Endothelial cell of umbilical vein (primary cell): Measurements from ENCODE around the gene F3.
"Not testable (repeated sequence)": the region's sequence is repeated elsewhere in the genome, so short reads cannot be mapped to it uniquely, and the experiment has no call there.

Experiments used
- EZH2 ChIP-seq: IDR thresholded peaks from 2 replicates; pipeline ENCODE4 v1.6.1; 2012; ENCODE audit warnings: borderline replicate concordance, low read depth, mild to moderate bottlenecking, moderate library complexity, low read length, inconsistent platforms; ENCODE audit not compliant: severe bottlenecking
- GATA2 ChIP-seq: IDR thresholded peaks from 2 replicates; pipeline ENCODE4 v1.7.0; 2011; ENCODE audit warnings: low read depth, mild to moderate bottlenecking, moderate library complexity, mixed read lengths, low read length; ENCODE audit not compliant: insufficient read length, insufficient read depth
- POLR2A ChIP-seq: IDR thresholded peaks from 2 replicates; pipeline ENCODE4 v1.6.1; 2012; ENCODE audit warnings: low read depth, mild to moderate bottlenecking, control low read depth, low read length
- POLR2AphosphoS5 ChIP-seq: IDR thresholded peaks from 2 replicates; pipeline ENCODE4 v1.6.1; 2012; ENCODE audit warnings: low read depth, mild to moderate bottlenecking, control low read depth, low read length, moderate library complexity; ENCODE audit not compliant: insufficient read depth
- TF ChIP-seq, protein P1 (sequence below), 2 donors: IDR thresholded peaks; 1 replicate in 1 of 2; 2 replicates in 1 of 2; pipeline ENCODE4 v1.5.1; 2011; ENCODE audit warnings: low read length in 2 of 2, mild to moderate bottlenecking in 2 of 2, moderate library complexity in 2 of 2, control low read depth in 1 of 2, inconsistent platforms in 1 of 2, low read depth in 1 of 2; ENCODE audit not compliant: insufficient read depth in 1 of 2; ENCODE audit errors: extremely low read depth in 1 of 2

DNA sequence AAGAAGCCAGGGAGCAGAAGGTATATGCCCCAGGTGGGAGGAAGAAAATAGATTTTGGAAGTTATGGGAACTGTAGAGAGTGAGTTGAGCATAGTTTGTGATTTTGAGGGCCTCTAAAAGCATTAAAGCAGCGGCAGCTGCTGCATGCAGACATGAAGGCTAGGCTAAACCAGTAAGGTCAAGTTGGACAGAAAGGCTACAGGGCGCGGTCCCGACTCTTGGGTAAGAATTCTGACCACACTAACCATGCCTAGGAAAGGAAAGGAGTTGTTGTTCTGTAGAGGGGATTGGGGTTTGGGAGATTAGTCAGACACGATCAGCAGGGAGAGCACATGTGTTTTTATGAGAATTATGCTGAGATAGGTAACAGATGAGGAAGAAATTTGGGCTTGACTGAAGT, 27.2 kb upstream of the F3 start:
- not testable (repeated sequence) for TF ChIP-seq POLR2AphosphoS5, GATA2, POLR2A, EZH2
- TF ChIP-seq, protein P1, sequence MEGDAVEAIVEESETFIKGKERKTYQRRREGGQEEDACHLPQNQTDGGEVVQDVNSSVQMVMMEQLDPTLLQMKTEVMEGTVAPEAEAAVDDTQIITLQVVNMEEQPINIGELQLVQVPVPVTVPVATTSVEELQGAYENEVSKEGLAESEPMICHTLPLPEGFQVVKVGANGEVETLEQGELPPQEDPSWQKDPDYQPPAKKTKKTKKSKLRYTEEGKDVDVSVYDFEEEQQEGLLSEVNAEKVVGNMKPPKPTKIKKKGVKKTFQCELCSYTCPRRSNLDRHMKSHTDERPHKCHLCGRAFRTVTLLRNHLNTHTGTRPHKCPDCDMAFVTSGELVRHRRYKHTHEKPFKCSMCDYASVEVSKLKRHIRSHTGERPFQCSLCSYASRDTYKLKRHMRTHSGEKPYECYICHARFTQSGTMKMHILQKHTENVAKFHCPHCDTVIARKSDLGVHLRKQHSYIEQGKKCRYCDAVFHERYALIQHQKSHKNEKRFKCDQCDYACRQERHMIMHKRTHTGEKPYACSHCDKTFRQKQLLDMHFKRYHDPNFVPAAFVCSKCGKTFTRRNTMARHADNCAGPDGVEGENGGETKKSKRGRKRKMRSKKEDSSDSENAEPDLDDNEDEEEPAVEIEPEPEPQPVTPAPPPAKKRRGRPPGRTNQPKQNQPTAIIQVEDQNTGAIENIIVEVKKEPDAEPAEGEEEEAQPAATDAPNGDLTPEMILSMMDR (IDR thresholded peaks at IDR 0.05; ENCODE audit: extremely low read depth in 1 of 2, insufficient read depth in 1 of 2, low read depth in 1 of 2, low read length in 2 of 2), result not testable (repeated sequence)
